Neural crest cell (in vitro differentiated cells): ENCODE data around the gene MLLT6. TPM values are rescaled to one million over a fixed set of nuclear protein-coding genes. Genes with fewer than 3 reads are reported as not detected.
"Not testable (repeated sequence)": the region's sequence is repeated elsewhere in the genome, so short reads cannot be mapped to it uniquely, and the experiment has no call there.

Experiments
- DNase-seq: peaks from one replicate; pipeline ENCODE4 v3.0.0; 2021; ENCODE audit warnings: low read depth, mixed read lengths, low spot score
- H3K27ac Mint-ChIP-seq: one replicate; pipeline ENCODE4 v1.8.0; 2021; ENCODE audit warnings: mild to moderate bottlenecking, mixed read lengths; ENCODE audit not compliant: unreplicated experiment
- H3K27me3 Mint-ChIP-seq: 2 replicates; pipeline ENCODE4 v1.8.0; 2021; ENCODE audit warnings: low read depth, mild to moderate bottlenecking, mixed read lengths
- H3K36me3 Mint-ChIP-seq: 2 replicates; pipeline ENCODE4 v1.8.0; 2021; ENCODE audit warnings: low read depth, mild to moderate bottlenecking, mixed read lengths
- H3K4me1 Mint-ChIP-seq: 2 replicates; pipeline ENCODE4 v1.8.0; 2021; ENCODE audit warnings: mixed read lengths
- H3K4me3 Mint-ChIP-seq: one replicate; pipeline ENCODE4 v1.8.0; 2021; ENCODE audit warnings: mild to moderate bottlenecking, mixed read lengths
- H3K9me3 Mint-ChIP-seq: 2 replicates; pipeline ENCODE4 v1.8.0; 2021; ENCODE audit warnings: mixed read lengths
- CTCF ChIP-seq: fragments of 200-600 bp; sonication (generic); conservative IDR thresholded peaks from 2 replicates; pipeline ENCODE4 v1.5.0; 2021; ENCODE audit warnings: antibody characterized with exemption, mild to moderate bottlenecking
- total RNA-seq: library from RNA; stranded (reverse); gene quantifications from 2 replicates; pipeline ENCODE4 v1.2.1, GENCODE V29; 2021

The MLLT6 gene
- total RNA-seq, 1 donor from 2014 or later, result 79.6 TPM

DNA sequence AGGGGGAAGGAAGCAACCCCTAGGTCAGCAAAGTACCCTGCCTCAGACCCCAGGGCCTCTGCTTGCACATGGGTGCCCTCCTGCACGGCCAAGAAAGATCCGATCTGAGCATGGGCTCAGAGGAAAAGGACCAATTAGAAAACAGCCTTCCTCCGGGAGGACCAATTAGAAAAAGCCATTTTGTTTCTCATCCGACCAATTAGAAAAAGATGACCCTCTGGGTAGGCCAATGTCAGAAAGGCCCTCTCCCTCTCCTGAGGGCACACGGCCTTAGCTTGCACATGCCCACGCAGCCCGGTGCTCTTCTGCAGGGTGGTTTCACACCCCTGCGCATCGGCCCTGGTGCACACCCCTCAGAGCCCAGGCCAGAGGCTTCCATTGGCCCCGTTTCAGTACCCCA lies 20.0 kb downstream of the MLLT6 start:
- TF ChIP-seq CTCF, result no peak
- H3K27me3 Mint-ChIP-seq, result peaks cover 3% of the 10 kb centered on the region
- no peaks in the 10 kb centered on the region for H3K9me3 Mint-ChIP-seq
- no peak overlapping the region for H3K27ac Mint-ChIP-seq
- peaks cover 22% of the 10 kb centered on the region for H3K4me1 Mint-ChIP-seq
- no peak overlapping the region for H3K4me3 Mint-ChIP-seq
- H3K36me3 Mint-ChIP-seq, result peaks cover 3% of the 10 kb centered on the region
- DNase-seq, result no peak

DNA sequence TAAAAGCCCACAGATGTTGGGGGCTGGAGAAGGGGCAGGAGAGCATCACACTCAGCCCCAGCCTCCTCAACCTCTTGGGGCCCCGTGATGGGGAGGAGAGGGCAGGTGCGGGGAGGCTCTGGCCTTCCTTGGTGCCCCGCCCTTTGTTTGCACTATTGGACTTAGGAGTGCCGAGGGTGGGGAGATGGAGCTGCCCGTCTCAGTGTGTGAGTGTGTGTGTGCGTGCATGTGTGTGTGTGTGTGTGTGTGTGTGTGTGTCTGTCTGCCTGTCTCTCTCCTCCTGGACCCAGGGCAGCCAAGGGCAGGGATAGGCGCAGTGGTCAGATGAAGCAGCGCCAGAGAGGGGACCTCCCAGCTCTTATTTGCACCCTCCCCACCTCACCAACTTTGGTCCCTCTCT lies 21.1 kb downstream of the MLLT6 start:
- not testable (repeated sequence) for H3K36me3 Mint-ChIP-seq, H3K27me3 Mint-ChIP-seq, H3K4me3 Mint-ChIP-seq, H3K9me3 Mint-ChIP-seq, DNase-seq, H3K27ac Mint-ChIP-seq
- H3K4me1 Mint-ChIP-seq, result peaks cover 24% of the 10 kb centered on the region

GRCh38 chr17:38727736-38728135 lies 22.7 kb downstream of the MLLT6 start:
- H3K27ac Mint-ChIP-seq, result no peak overlapping the region

GRCh38 chr17:38728290-38728831 lies 23.3 kb downstream of the MLLT6 start:
- H3K27ac Mint-ChIP-seq, result no peak overlapping the region
- peaks cover 6% of the 10 kb centered on the region for H3K36me3 Mint-ChIP-seq
- peak overlapping the region; percentile 89 for H3K4me3 Mint-ChIP-seq
- no peak for DNase-seq
- peaks cover 28% of the 10 kb centered on the region for H3K4me1 Mint-ChIP-seq
- no peak for TF ChIP-seq CTCF
- peaks cover 12% of the 10 kb centered on the region for H3K27me3 Mint-ChIP-seq
- H3K9me3 Mint-ChIP-seq, result no peaks in the 10 kb centered on the region

More at GRCh38 chr17:38727736-38728135, 22.7 kb downstream of the MLLT6 start:
- Mint-ChIP-seq H3K36me3 (peaks cover 3% of the 10 kb centered on the region), H3K9me3 (no peaks in the 10 kb centered on the region), H3K4me1 (peaks cover 25% of the 10 kb centered on the region), H3K27me3 (peaks cover 12% of the 10 kb centered on the region), H3K4me3 (peak overlapping the region; percentile 89)
- no peak for TF ChIP-seq CTCF
- DNase-seq, result no peak

- peaks cover 29% of the 10 kb centered on the region for H3K4me1 Mint-ChIP-seq
- H3K27ac Mint-ChIP-seq, result no peak overlapping the region
- H3K9me3 Mint-ChIP-seq, result no peaks in the 10 kb centered on the region
- TF ChIP-seq CTCF, result no peak
- H3K27me3 Mint-ChIP-seq, result peaks cover 12% of the 10 kb centered on the region
- DNase-seq, result no peak
- peaks cover 6% of the 10 kb centered on the region for H3K36me3 Mint-ChIP-seq
- peak overlapping the region; percentile 89 for H3K4me3 Mint-ChIP-seq
Measured at GRCh38 chr17:38729368-38729885, 24.4 kb downstream of the MLLT6 start.

- Mint-ChIP-seq H3K9me3 (no peaks in the 10 kb centered on the region), H3K27ac (peak within 1 kb of the TSS; percentile 92), H3K27me3 (peaks cover 12% of the 10 kb centered on the region), H3K4me1 (peaks cover 33% of the 10 kb centered on the region), H3K4me3 (peak within 1 kb of the TSS; percentile 93), H3K36me3 (peaks cover 6% of the 10 kb centered on the region)
- peak; percentile 81 for TF ChIP-seq CTCF
- peak; percentile 79 for DNase-seq
Measured at GRCh38 chr17:38729886-38730525, 24.9 kb downstream of the MLLT6 start, which contains the start of gene CISD3. Gene CISD3 (plus strand): TSS chr17:38730341. CDS start chr17:38730359, 18 bp downstream.
